GM18505 (cell line): ENCODE data around the gene TUSC2.

Experiments used
- ATAC-seq: cut with Tn5 transposase; IDR thresholded peaks from one replicate; pipeline ENCODE4 v1.9.1; 2021; ENCODE audit not compliant: unreplicated experiment
- POLR2A ChIP-seq: IDR thresholded peaks from 4 replicates; pipeline ENCODE4 v1.6.1; 2011; ENCODE audit warnings: borderline replicate concordance; ENCODE audit not compliant: insufficient read depth, insufficient read length; ENCODE audit errors: extremely low read depth

TUSC2 gene

GRCh38 chr3:50334339-50335075 is 6.5 kb upstream of the TUSC2 start:
- no peak for ATAC-seq
- no peak for TF ChIP-seq POLR2A

- ATAC-seq, result no peak
- no peak for TF ChIP-seq POLR2A
Measured at GRCh38 chr3:50333744-50334328, 5.8 kb upstream of the TUSC2 start.

- TF ChIP-seq POLR2A, result no peak
- no peak for ATAC-seq
Measured at GRCh38 chr3:50331364-50331907, 3.4 kb upstream of the TUSC2 start.

GRCh38 chr3:50330330-50330729 is 2.3 kb upstream of the TUSC2 start:
- TF ChIP-seq POLR2A, result no peak
- no peak for ATAC-seq

- TF ChIP-seq POLR2A, result no peak
- ATAC-seq, result no peak
Measured at GRCh38 chr3:50327129-50327528, 894 bp downstream of the TUSC2 start.

GRCh38 chr3:50326182-50326541 is 1.9 kb downstream of the TUSC2 start:
- ATAC-seq, result no peak
- no peak for TF ChIP-seq POLR2A

- no peak for ATAC-seq
- no peak for TF ChIP-seq POLR2A
Measured at GRCh38 chr3:50325497-50326181, 2.4 kb downstream of the TUSC2 start.

GRCh38 chr3:50325113-50325480 is 2.9 kb downstream of the TUSC2 start:
- TF ChIP-seq POLR2A, result no peak
- no peak for ATAC-seq

GRCh38 chr3:50324351-50325112 is 3.5 kb downstream of the TUSC2 start:
- ATAC-seq, result no peak
- TF ChIP-seq POLR2A, result no peak

GRCh38 chr3:50323614-50324199 is 4.3 kb downstream of the TUSC2 start:
- TF ChIP-seq POLR2A, result no peak
- no peak for ATAC-seq

- ATAC-seq, result no peak
- TF ChIP-seq POLR2A, result no peak
Measured at GRCh38 chr3:50323092-50323600, 4.9 kb downstream of the TUSC2 start.

- ATAC-seq, result no peak
Measured at GRCh38 chr3:50322386-50323091, 5.5 kb downstream of the TUSC2 start, which contains the start of gene HYAL2. HYAL2 (minus strand) TSS chr3:50322745; CDS start chr3:50320489, 2,256 bp downstream.

More at GRCh38 chr3:50322386-50323091, 5.5 kb downstream of the TUSC2 start, which contains the start of gene HYAL2:
- no peak for TF ChIP-seq POLR2A
